GM12878 (cell line): Measurements from ENCODE around the gene ARID5B. TPM values are rescaled to one million over a fixed set of nuclear protein-coding genes. Genes with fewer than 3 reads are reported as not detected.

Experiments used
- ATAC-seq: fragments of 200-7000 bp; cut with Tn5 transposase; 3 replicates; pipeline ENCODE4 v1.9.1; 2020; ENCODE audit warnings: mild to moderate bottlenecking, moderate library complexity
- BruUV-seq: library from RNA; stranded (reverse); fragments of 400-500 nt; replicated peaks from 2 replicates; lab custom pipeline; 2021; lab: Mats Ljungman, UMichigan
- CTCF ChIA-PET: fragments of 300-600 bp; sonication (Branson Sonifier 250); formaldehyde crosslinking; extraction: SDS; loops from one replicate; lab custom pipeline; 2021; ENCODE audit warnings: inconsistent platforms; lab: Yijun Ruan, JAX
- POLR2A ChIA-PET: fragments of 350-600 bp; formaldehyde crosslinking; extraction: SDS; loops from one replicate; lab custom pipeline; 2021; ENCODE audit warnings: inconsistent platforms; lab: Charles Lee
- RAD21 ChIA-PET: fragments of 300-600 bp; sonication (Branson Sonifier 250); formaldehyde crosslinking; loops from one replicate; lab custom pipeline; 2023; ENCODE audit warnings: antibody characterized with exemption; ENCODE audit not compliant: unreplicated experiment; lab: Charles Lee
- SMC1A ChIA-PET: fragments of 300-600 bp; sonication (Branson Sonifier 250); formaldehyde crosslinking; loops from one replicate; lab custom pipeline; 2023; ENCODE audit not compliant: unreplicated experiment, uncharacterized antibody; lab: Charles Lee
- DNase-seq: peaks from one replicate; pipeline ENCODE4 v3.0.0-alpha.2; 2011; ENCODE audit warnings: low read depth, low spot score
- FAIRE-seq: peaks from 3 replicates; lab custom pipeline; 2011; peaks lifted over from hg19 to GRCh38; lab: Jason Lieb, UNC
- H2AFZ ChIP-seq: 2 replicates; pipeline ENCODE4 v1.6.0; 2011; ENCODE audit warnings: low read depth, low read length, control low read depth; ENCODE audit not compliant: control insufficient read depth
- H3K27ac ChIP-seq: 2 replicates; pipeline ENCODE4 v1.5.1; 2011; ENCODE audit warnings: control low read depth; ENCODE audit not compliant: control insufficient read depth, insufficient read depth
- H3K27me3 ChIP-seq, 2 experiments: replicated peaks in 1 of 2; 2 replicates each; pipeline versions ENCODE4 v1.6.0 to v1.6.1; 2011; ENCODE audit warnings: low read length in 1 of 2; ENCODE audit not compliant: control insufficient read depth in 2 of 2, insufficient read depth in 2 of 2
- H3K36me3 ChIP-seq, 2 experiments: 2 replicates each; pipeline ENCODE4 v1.5.1; 2011; ENCODE audit warnings: low read length in 1 of 2; ENCODE audit not compliant: control insufficient read depth in 2 of 2, insufficient read depth in 2 of 2
- H3K4me1 ChIP-seq: 2 replicates; pipeline ENCODE4 v1.6.1; 2011; ENCODE audit warnings: mild to moderate bottlenecking, low read length, moderate library complexity, mixed read lengths; ENCODE audit not compliant: control insufficient read depth, insufficient read depth
- H3K4me2 ChIP-seq: 2 replicates; pipeline ENCODE4 v1.6.0; 2011; ENCODE audit warnings: control low read depth; ENCODE audit not compliant: control insufficient read depth, insufficient read depth
- H3K4me3 ChIP-seq: fragments of 200-600 bp; sonication (generic); 2 replicates; pipeline ENCODE4 v1.5.1; 2016
- H3K79me2 ChIP-seq: 2 replicates; pipeline ENCODE4 v1.6.0; 2011; ENCODE audit warnings: low read length; ENCODE audit not compliant: control insufficient read depth, insufficient read depth
- H3K9ac ChIP-seq: 2 replicates; pipeline ENCODE4 v1.8.0; 2011; ENCODE audit warnings: low read length, control low read depth, mixed read lengths; ENCODE audit not compliant: control insufficient read depth, insufficient read depth
- H3K9me3 ChIP-seq: replicated peaks from 3 replicates; pipeline ENCODE4 v1.5.1; 2011; ENCODE audit warnings: mild to moderate bottlenecking, low read length; ENCODE audit not compliant: control insufficient read depth, insufficient read depth
- H4K20me1 ChIP-seq: 2 replicates; pipeline ENCODE4 v1.6.0; 2011; ENCODE audit not compliant: control insufficient read depth, insufficient read depth
- EED ChIP-seq: sonication (generic); IDR thresholded peaks from 2 replicates; pipeline ENCODE4 v1.6.1; 2016; ENCODE audit warnings: antibody characterized with exemption, low read depth
- HDGF ChIP-seq: fragments of 450-650 bp; IDR thresholded peaks from 2 replicates; pipeline ENCODE4 v1.6.1; 2016; ENCODE audit warnings: antibody characterized with exemption
- IRF4 ChIP-seq: IDR thresholded peaks from 2 replicates; pipeline ENCODE4 v1.6.1; 2011; ENCODE audit warnings: low read depth, low read length
- PAX5 ChIP-seq: IDR thresholded peaks from 2 replicates; pipeline ENCODE4 v1.6.1; 2011; ENCODE audit warnings: low read depth, low read length, borderline replicate concordance
- RB1 ChIP-seq: fragments of 450-650 bp; formaldehyde crosslinking; IDR thresholded peaks from 2 replicates; pipeline ENCODE4 v1.6.1; 2017; ENCODE audit warnings: mild to moderate bottlenecking, borderline replicate concordance
- SIN3A ChIP-seq: IDR thresholded peaks from 2 replicates; pipeline ENCODE4 v1.6.1; 2012; ENCODE audit warnings: low read depth, low read length, improper control_type of control experiment
- SMAD5 ChIP-seq: IDR thresholded peaks from 2 replicates; pipeline ENCODE4 v1.6.1; 2016; ENCODE audit warnings: antibody characterized with exemption, low read depth
- SUPT20H ChIP-seq: IDR thresholded peaks from 2 replicates; pipeline ENCODE4 v1.6.1; 2011; ENCODE audit warnings: low read depth, mild to moderate bottlenecking, low read length, moderate library complexity, borderline replicate concordance; ENCODE audit not compliant: control insufficient read depth
- TAF1 ChIP-seq: IDR thresholded peaks from 2 replicates; pipeline ENCODE4 v1.6.1; 2011; ENCODE audit warnings: mild to moderate bottlenecking, low read depth, low read length, borderline replicate concordance
- YBX1 ChIP-seq: fragments of 450-650 bp; IDR thresholded peaks from 2 replicates; pipeline ENCODE4 v1.6.1; 2016; ENCODE audit warnings: antibody characterized with exemption
- ZBTB40 ChIP-seq: fragments of 450-650 bp; IDR thresholded peaks from 2 replicates; pipeline ENCODE4 v1.6.1; 2016; ENCODE audit warnings: mild to moderate bottlenecking, moderate library complexity, borderline replicate concordance
- ZNF207 ChIP-seq: fragments of 450-650 bp; IDR thresholded peaks from 2 replicates; pipeline ENCODE4 v1.6.1; 2014; ENCODE audit warnings: antibody characterized with exemption, mild to moderate bottlenecking, borderline replicate concordance
- ZNF274 ChIP-seq: IDR thresholded peaks from one replicate; pipeline ENCODE4 v1.8.0; 2011; ENCODE audit not compliant: insufficient read length, insufficient read depth
- WGBS: methylation state at CpG from one replicate; pipeline ENCODE4 v1.1.6; 2016; ENCODE audit warnings: low lambda C conversion rate; ENCODE audit not compliant: insufficient replicate concordance, insufficient coverage; ENCODE audit errors: missing lambda C conversion rate; 5-methylcytosine and 5-hydroxymethylcytosine counted together
- in situ Hi-C: fragments of 300-500 bp; cut with MboI; formaldehyde crosslinking; loops from 9 replicates; pipeline ENCODE4 v1.14.3; 2018; ENCODE audit warnings: mixed read lengths
- intact Hi-C: fragments of 100-400 bp; cut with micrococcal nuclease; formaldehyde crosslinking; loops from one replicate; pipeline ENCODE4 v1.14.2; 2022; ENCODE audit not compliant: unreplicated experiment
- polyA plus RNA-seq, 11 experiments: library from polyadenylated mRNA; depleted of rRNA in 4 of 11; unstranded in 6 of 11; stranded (reverse) in 5 of 11; fragments of >200 nt; fragmentation: Nextera tagmentation in 4 of 11; fragmentation: Illumina TruSeq in 1 of 11; extraction: Ambion mirVana in 4 of 11; extraction: Trizol in 1 of 11; gene quantifications; 1 replicate in 1 of 11; 2 replicates in 10 of 11; pipeline versions ENCODE4 v1.2.1 to v1.2.3, GENCODE V29; 2011 to 2016; ENCODE audit warnings: inconsistent platforms in 2 of 11, missing spikeins in 2 of 11, low read depth in 1 of 11
- total RNA-seq, 4 experiments: library from RNA; depleted of rRNA in 3 of 4; stranded (reverse); fragments of >200 nt in 3 of 4; fragmentation: Illumina TruSeq in 1 of 4; extraction: Trizol in 1 of 4; gene quantifications; 2 replicates each; pipeline versions ENCODE4 v1.2.1 to v1.2.3, GENCODE V29; 2013 to 2021

ARID5B gene
- total and polyA plus RNA-seq, 10 of the 15 experiments (the other 5 are each of a cell fraction or from before 2014, with no cell fraction given) = 2.7 to 8.5 (median 6.1) TPM

DNA sequence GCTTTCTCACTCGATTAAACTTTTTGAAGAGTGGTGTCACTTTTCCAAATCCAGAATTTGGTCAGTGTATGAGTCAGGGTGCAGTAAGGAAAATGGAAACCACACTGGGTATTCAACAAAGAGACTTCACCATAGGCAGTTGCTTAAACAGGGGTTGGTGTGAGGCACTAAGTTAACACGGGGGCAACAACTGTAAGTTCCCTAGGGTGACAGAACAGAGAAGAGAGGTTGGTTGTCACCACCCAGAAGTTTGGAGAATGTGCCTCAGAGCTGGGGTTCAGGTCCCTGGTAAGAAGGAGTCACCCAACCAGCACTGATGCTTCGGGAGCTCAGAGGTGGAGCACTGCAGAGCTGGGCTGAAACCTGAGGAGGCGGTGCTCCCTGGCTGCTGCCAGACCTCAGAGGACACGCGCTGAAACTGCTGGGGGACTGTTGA lies 170.4 kb downstream of the ARID5B start:
- intact Hi-C loops (no loop called here), in situ Hi-C loops (no loop called here)
- CTCF ChIA-PET = interaction anchor here (2.5 kb wide), 1 partner anchor 33 kb away, joined by 9 read pairs; no protein-coding TSS in a partner anchor
- Histone ChIP-seq H3K4me2 (no peak overlapping the region), H3K4me3 (no peak overlapping the region), H2AFZ (no peak overlapping the region), H3K9me3 (no peaks in the 10 kb centered on the region), H4K20me1 (no peaks in the 10 kb centered on the region), H3K27me3 (no peaks in the 10 kb centered on the region), H3K27ac (no peak overlapping the region), H3K79me2 (no peaks in the 10 kb centered on the region), H3K9ac (no peak overlapping the region), H3K4me1 (peaks cover 3% of the 10 kb centered on the region; the same call in 1 of the 2 replicates), H3K36me3 (peaks cover 0 to 40% of the 10 kb centered on the region in 2 experiments; a peak in 3 of 4 replicates)
- no peak for DNase-seq
- POLR2A ChIA-PET = no interaction called here
- no TSS peak for BruUV-seq
- TF ChIP-seq ZNF274 (no peak), SUPT20H (no peak), ZNF207 (no peak), SIN3A (no peak), YBX1 (no peak), EED (no peak)
- WGBS = 80% methylated on average over 6 of the region's 6 CpGs
- RAD21 ChIA-PET = no interaction called here
- no peak for FAIRE-seq
- no peak for ATAC-seq
- SMC1A ChIA-PET = interaction anchor here (0.6 kb wide), 1 partner anchor 65 kb away, joined by 3 read pairs; no protein-coding TSS in a partner anchor

GRCh38 chr10:62072901-62073300 lies 171.4 kb downstream of the ARID5B start:
- H3K9me3 ChIP-seq = no peaks in the 10 kb centered on the region
- no peak for ATAC-seq
- no peak overlapping the region for H3K9ac ChIP-seq
- BruUV-seq = no TSS peak
- H3K36me3 ChIP-seq = peaks cover 0 to 35% of the 10 kb centered on the region in 2 experiments; a peak in 3 of 4 replicates
- CTCF ChIA-PET = interaction anchor here (2.5 kb wide), 1 partner anchor 34 kb away, joined by 9 read pairs; no protein-coding TSS in a partner anchor
- no peaks in the 10 kb centered on the region for H4K20me1 ChIP-seq
- no peak overlapping the region for H3K4me2 ChIP-seq
- SMC1A ChIA-PET = interaction anchor here (0.7 kb wide), 1 partner anchor 87 kb away, joined by 3 read pairs; no protein-coding TSS in a partner anchor
- DNase-seq = no peak
- no peak overlapping the region for H3K4me3 ChIP-seq
- intact Hi-C loops = no loop called here
- WGBS = 100% methylated on average over 2 of the region's 2 CpGs
- H3K79me2 ChIP-seq = no peaks in the 10 kb centered on the region
- peaks cover 3% of the 10 kb centered on the region; the same call in 1 of the 2 replicates for H3K4me1 ChIP-seq
- FAIRE-seq = no peak
- RAD21 ChIA-PET = no interaction called here
- no peak overlapping the region for H3K27ac ChIP-seq
- H3K27me3 ChIP-seq = no peaks in the 10 kb centered on the region
- in situ Hi-C loops = no loop called here
- H2AFZ ChIP-seq = no peak overlapping the region
- POLR2A ChIA-PET = no interaction called here
- TF ChIP-seq SMAD5 = no peak
- TF ChIP-seq ZNF274 = no peak
- TF ChIP-seq IRF4 = no peak
- no peak for TF ChIP-seq PAX5
- TF ChIP-seq HDGF = no peak
- no peak for TF ChIP-seq RB1
- no peak for TF ChIP-seq TAF1
- no peak for TF ChIP-seq ZBTB40
